HEK293T (cell line): ENCODE results near the gene DPCD.
A peak's percentile ranks its signal among the peaks of the same experiment; 100 is the strongest.

Source experiments
- CTCF ChIA-PET: fragments of 350-600 bp; formaldehyde crosslinking; extraction: SDS; loops from one replicate; lab custom pipeline; 2021; ENCODE audit warnings: antibody characterized with exemption, inconsistent platforms; lab: Yijun Ruan, JAX
- POLR2A ChIA-PET: fragments of 350-600 bp; formaldehyde crosslinking; extraction: SDS; loops from one replicate; lab custom pipeline; 2020; ENCODE audit warnings: antibody characterized with exemption, inconsistent platforms; lab: Yijun Ruan, JAX
- DNase-seq: peaks from one replicate; pipeline ENCODE4 v3.0.0; 2012; ENCODE audit warnings: mixed read lengths; ENCODE audit errors: extremely low spot score
- ARNT ChIP-seq: fragments of 450-650 bp; IDR thresholded peaks from 2 replicates; pipeline ENCODE4 v1.6.1; 2017; ENCODE audit warnings: mild to moderate bottlenecking
- BHLHE40 ChIP-seq: fragments of 450-650 bp; IDR thresholded peaks from 2 replicates; pipeline ENCODE4 v1.6.1; 2016; ENCODE audit warnings: mild to moderate bottlenecking, moderate library complexity, borderline replicate concordance
- CTBP1 ChIP-seq: fragments of 450-650 bp; IDR thresholded peaks from 2 replicates; pipeline ENCODE4 v1.6.1; 2016; ENCODE audit warnings: borderline replicate concordance
- ELF4 ChIP-seq: fragments of 450-650 bp; IDR thresholded peaks from 2 replicates; pipeline ENCODE4 v1.6.1; 2017; ENCODE audit warnings: antibody characterized with exemption
- FOXA1 ChIP-seq: fragments of 450-650 bp; IDR thresholded peaks from 2 replicates; pipeline ENCODE4 v1.6.1; 2016; ENCODE audit warnings: mild to moderate bottlenecking
- FOXK2 ChIP-seq: fragments of 450-650 bp; IDR thresholded peaks from 2 replicates; pipeline ENCODE4 v1.6.1; 2016; ENCODE audit warnings: mild to moderate bottlenecking
- FOXM1 ChIP-seq: fragments of 450-650 bp; IDR thresholded peaks from 2 replicates; pipeline ENCODE4 v1.6.1; 2017; ENCODE audit warnings: mild to moderate bottlenecking, borderline replicate concordance
- HDGF ChIP-seq: fragments of 450-650 bp; IDR thresholded peaks from 2 replicates; pipeline ENCODE4 v1.6.1; 2017; ENCODE audit warnings: antibody characterized with exemption, borderline replicate concordance
- L3MBTL2 ChIP-seq: fragments of 450-650 bp; conservative IDR thresholded peaks from 2 replicates; pipeline ENCODE4 v1.6.1; 2016; ENCODE audit warnings: mild to moderate bottlenecking
- LEF1 ChIP-seq: fragments of 450-650 bp; IDR thresholded peaks from 2 replicates; pipeline ENCODE4 v1.6.1; 2017; ENCODE audit warnings: mild to moderate bottlenecking, borderline replicate concordance
- NFRKB ChIP-seq: fragments of 450-650 bp; IDR thresholded peaks from 2 replicates; pipeline ENCODE4 v1.6.1; 2016; ENCODE audit warnings: mild to moderate bottlenecking, moderate library complexity
- PKNOX1 ChIP-seq: fragments of 450-650 bp; IDR thresholded peaks from 2 replicates; pipeline ENCODE4 v1.6.1; 2016
- SP1 ChIP-seq: fragments of 450-650 bp; IDR thresholded peaks from 2 replicates; pipeline ENCODE4 v1.6.1; 2017
- SUZ12 ChIP-seq: fragments of 450-650 bp; IDR thresholded peaks from 2 replicates; pipeline ENCODE4 v1.6.1; 2016; ENCODE audit warnings: mild to moderate bottlenecking
- TARDBP ChIP-seq: fragments of 450-650 bp; IDR thresholded peaks from 2 replicates; pipeline ENCODE4 v1.6.1; 2016
- ZNF384 ChIP-seq: fragments of 450-650 bp; IDR thresholded peaks from 2 replicates; pipeline ENCODE4 v1.6.1; 2016

The DPCD gene

GRCh38 chr10:101565936-101566332 is 22.2 kb upstream of the DPCD start:
- ChIA-PET POLR2A (no interaction called here), CTCF (no interaction called here)
- TF ChIP-seq ZNF384: no peak
- no peak for TF ChIP-seq HDGF
- no peak for TF ChIP-seq PKNOX1
- TF ChIP-seq NFRKB: no peak
- TF ChIP-seq ARNT: no peak
- TF ChIP-seq FOXK2: no peak
- TF ChIP-seq FOXA1: no peak
- no peak for TF ChIP-seq FOXM1
- TF ChIP-seq SP1: no peak
- TF ChIP-seq SUZ12: no peak
- DNase-seq: no peak

- ChIA-PET POLR2A (no interaction called here), CTCF (no interaction called here)
- TF ChIP-seq ELF4: no peak
- TF ChIP-seq ARNT: no peak
- no peak for TF ChIP-seq TARDBP
- no peak for TF ChIP-seq LEF1
- TF ChIP-seq FOXM1: peak; percentile 63; the same call in 1 of the 2 replicates
- TF ChIP-seq SUZ12: no peak
- no peak for TF ChIP-seq ZNF384
- peak; percentile 88 for TF ChIP-seq PKNOX1
- peak; percentile 75 for TF ChIP-seq L3MBTL2
- TF ChIP-seq FOXA1: no peak
- no peak for TF ChIP-seq FOXK2
- no peak for TF ChIP-seq BHLHE40
- no peak for TF ChIP-seq CTBP1
- TF ChIP-seq HDGF: no peak
- no peak for TF ChIP-seq SP1
- no peak for TF ChIP-seq NFRKB
- peak; percentile 64 for DNase-seq
These were observed 21.6 kb upstream of the DPCD start for GRCh38 chr10:101566333-101567164.

- TF ChIP-seq NFRKB (no peak), CTBP1 (no peak), TARDBP (no peak), SUZ12 (no peak), FOXK2 (no peak), ELF4 (no peak), LEF1 (no peak), ZNF384 (no peak), FOXA1 (no peak)
- ChIA-PET POLR2A (no interaction called here), CTCF (interaction anchor here (1.3 kb wide), 1 partner anchor 353 kb away, joined by 7 read pairs; no protein-coding TSS in a partner anchor)
- no peak for DNase-seq
These were observed 20.7 kb upstream of the DPCD start for GRCh38 chr10:101567165-101568006.

- ChIA-PET CTCF (interaction anchor here (1.3 kb wide), 1 partner anchor 354 kb away, joined by 7 read pairs; no protein-coding TSS in a partner anchor), POLR2A (no interaction called here)
- no peak for TF ChIP-seq FOXA1
- TF ChIP-seq SP1: no peak
- TF ChIP-seq LEF1: no peak
- no peak for TF ChIP-seq NFRKB
- no peak for TF ChIP-seq L3MBTL2
- no peak for TF ChIP-seq SUZ12
- TF ChIP-seq FOXM1: no peak
- TF ChIP-seq CTBP1: no peak
- no peak for TF ChIP-seq BHLHE40
- no peak for TF ChIP-seq ZNF384
- TF ChIP-seq TARDBP: no peak
- no peak for DNase-seq
These were observed 19.9 kb upstream of the DPCD start for GRCh38 chr10:101568054-101568745.

GRCh38 chr10:101569323-101569621 is 18.8 kb upstream of the DPCD start:
- POLR2A ChIA-PET: no interaction called here

More at GRCh38 chr10:101569323-101569621, 18.8 kb upstream of the DPCD start:
- no peak for TF ChIP-seq FOXA1
- TF ChIP-seq PKNOX1: peak; percentile 83
- no peak for TF ChIP-seq NFRKB
- CTCF ChIA-PET: interaction anchor here (0.6 to 1.9 kb wide), 20 partner anchors 9 to 412 kb away, joined by 3 to 10 read pairs (median 3); no protein-coding TSS in a partner anchor
- DNase-seq: no peak
